H9 (cell line): Measurements from ENCODE around the gene SGO2. TPM values are rescaled to one million over a fixed set of nuclear protein-coding genes. Genes with fewer than 3 reads are reported as not detected.

Experiments used
- DNase-seq: peaks from one replicate; pipeline ENCODE4 v3.0.0-alpha.2; 2017
- H2AFZ ChIP-seq: one replicate; pipeline ENCODE4 v1.6.1; 2013; ENCODE audit warnings: mild to moderate bottlenecking, low read length, control low read depth, moderate library complexity
- H2AK5ac ChIP-seq: 2 replicates; pipeline ENCODE4 v1.6.1; 2013; ENCODE audit warnings: low read length, control low read depth, mixed read lengths; ENCODE audit not compliant: insufficient read length
- H2BK120ac ChIP-seq: one replicate; pipeline ENCODE4 v1.6.1; 2013; ENCODE audit warnings: low read depth, mild to moderate bottlenecking, low read length, control low read depth, inconsistent platforms; ENCODE audit not compliant: poor library complexity, severe bottlenecking
- H2BK12ac ChIP-seq: 2 replicates; pipeline ENCODE4 v1.6.1; 2013; ENCODE audit warnings: low read length, control low read depth, mixed read lengths, low read depth; ENCODE audit not compliant: insufficient read length
- H2BK15ac ChIP-seq: 2 replicates; pipeline ENCODE4 v1.6.1; 2013; ENCODE audit warnings: low read depth, low read length, control low read depth
- H2BK20ac ChIP-seq: one replicate; pipeline ENCODE4 v1.6.1; 2013; ENCODE audit warnings: low read depth, mild to moderate bottlenecking, low read length, control low read depth, inconsistent platforms; ENCODE audit not compliant: poor library complexity, severe bottlenecking
- H2BK5ac ChIP-seq: 2 replicates; pipeline ENCODE4 v1.6.1; 2013; ENCODE audit warnings: low read length, control low read depth, mixed read lengths; ENCODE audit not compliant: insufficient read length
- H3K14ac ChIP-seq: 2 replicates; pipeline ENCODE4 v1.6.1; 2013; ENCODE audit warnings: low read length, control low read depth; ENCODE audit not compliant: insufficient read depth
- H3K18ac ChIP-seq: 2 replicates; pipeline ENCODE4 v1.6.1; 2013; ENCODE audit warnings: low read depth, mild to moderate bottlenecking, mixed read lengths, low read length, control low read depth; ENCODE audit not compliant: insufficient read length
- H3K23ac ChIP-seq: 2 replicates; pipeline ENCODE4 v1.6.1; 2013; ENCODE audit warnings: low read length, control low read depth, mixed read lengths, low read depth; ENCODE audit not compliant: insufficient read length
- H3K23me2 ChIP-seq: 2 replicates; pipeline ENCODE4 v1.6.1; 2013; ENCODE audit warnings: low read depth, mild to moderate bottlenecking, mixed read lengths, low read length, control low read depth; ENCODE audit not compliant: insufficient read length, poor library complexity, severe bottlenecking
- H3K27ac ChIP-seq: 2 replicates; pipeline ENCODE4 v1.5.1; 2013; ENCODE audit warnings: low read length, control low read depth, mixed read lengths, low read depth; ENCODE audit not compliant: insufficient read length
- H3K27me3 ChIP-seq: 2 replicates; pipeline ENCODE4 v1.6.1; 2013; ENCODE audit warnings: low read length, control low read depth, inconsistent platforms; ENCODE audit not compliant: insufficient read depth
- H3K4ac ChIP-seq: 2 replicates; pipeline ENCODE4 v1.6.1; 2013; ENCODE audit warnings: low read depth, mild to moderate bottlenecking, control low read depth, inconsistent platforms, low read length, moderate library complexity
- H3K4me1 ChIP-seq: 2 replicates; pipeline ENCODE4 v1.6.1; 2013; ENCODE audit warnings: low read length, control low read depth, inconsistent platforms; ENCODE audit not compliant: insufficient read depth
- H3K4me2 ChIP-seq: 2 replicates; pipeline ENCODE4 v1.6.1; 2013; ENCODE audit warnings: low read length, control low read depth, mixed read lengths; ENCODE audit not compliant: insufficient read length, insufficient read depth
- H3K56ac ChIP-seq: 2 replicates; pipeline ENCODE4 v1.6.1; 2013; ENCODE audit warnings: low read depth, mild to moderate bottlenecking, mixed read lengths, low read length, control low read depth; ENCODE audit not compliant: insufficient read length
- H3K79me1 ChIP-seq: 2 replicates; pipeline ENCODE4 v1.6.1; 2013; ENCODE audit warnings: low read depth, mild to moderate bottlenecking, moderate library complexity, low read length, control low read depth, inconsistent platforms; ENCODE audit not compliant: insufficient read depth, poor library complexity, severe bottlenecking
- H3K79me2 ChIP-seq: 2 replicates; pipeline ENCODE4 v1.6.1; 2013; ENCODE audit warnings: low read length, control low read depth, inconsistent platforms; ENCODE audit not compliant: insufficient read depth
- H3K9ac ChIP-seq: 2 replicates; pipeline ENCODE4 v1.6.1; 2013; ENCODE audit warnings: low read length, control low read depth, mixed read lengths; ENCODE audit not compliant: insufficient read length; ENCODE audit errors: extremely low read depth
- H3K9me3 ChIP-seq: one replicate; pipeline ENCODE4 v1.6.1; 2013; ENCODE audit warnings: low read depth, low read length, inconsistent platforms; ENCODE audit not compliant: control insufficient read depth
- H3T11ph ChIP-seq: one replicate; pipeline ENCODE4 v1.6.1; 2013; ENCODE audit warnings: mild to moderate bottlenecking, low read length, control low read depth, inconsistent platforms
- H4K20me1 ChIP-seq: one replicate; pipeline ENCODE4 v1.6.1; 2013; ENCODE audit not compliant: control insufficient read depth, insufficient read length, insufficient read depth
- H4K5ac ChIP-seq: 2 replicates; pipeline ENCODE4 v1.6.1; 2013; ENCODE audit warnings: low read depth, mild to moderate bottlenecking, mixed read lengths, low read length, control low read depth; ENCODE audit not compliant: insufficient read length
- H4K8ac ChIP-seq: replicated peaks from 2 replicates; pipeline ENCODE4 v1.6.1; 2013; ENCODE audit warnings: low read length, control low read depth, mixed read lengths, low read depth; ENCODE audit not compliant: insufficient read length
- H4K91ac ChIP-seq: 2 replicates; pipeline ENCODE4 v1.6.1; 2013; ENCODE audit warnings: low read depth, mild to moderate bottlenecking, moderate library complexity, mixed read lengths, low read length, control low read depth; ENCODE audit not compliant: insufficient read length
- H3K27ac Mint-ChIP-seq, 3 experiments: 2 replicates in 2 of 3; 3 replicates in 1 of 3; pipeline ENCODE4 v1.8.0; 2020 to 2021; ENCODE audit warnings: mixed read lengths in 3 of 3, mild to moderate bottlenecking in 1 of 3, moderate library complexity in 1 of 3
- H3K27me3 Mint-ChIP-seq: 2 replicates; pipeline ENCODE4 v1.8.0; 2021; ENCODE audit warnings: low read depth, mild to moderate bottlenecking, moderate library complexity, mixed read lengths
- H3K36me3 Mint-ChIP-seq, 3 experiments: 2 replicates in 2 of 3; 3 replicates in 1 of 3; pipeline ENCODE4 v1.8.0; 2020 to 2021; ENCODE audit warnings: low read depth in 3 of 3, mixed read lengths in 3 of 3; ENCODE audit not compliant: insufficient read depth in 1 of 3
- H3K4me1 Mint-ChIP-seq, 2 experiments: 2 replicates each; pipeline ENCODE4 v1.8.0; 2020; ENCODE audit warnings: mixed read lengths in 2 of 2
- H3K4me3 Mint-ChIP-seq, 2 experiments: 2 replicates in 1 of 2; 3 replicates in 1 of 2; pipeline ENCODE4 v1.8.0; 2020 to 2021; ENCODE audit warnings: mild to moderate bottlenecking in 2 of 2, mixed read lengths in 2 of 2, moderate library complexity in 1 of 2
- H3K9me3 Mint-ChIP-seq, 2 experiments: 2 replicates in 1 of 2; 3 replicates in 1 of 2; pipeline ENCODE4 v1.8.0; 2020; ENCODE audit warnings: mild to moderate bottlenecking in 2 of 2, mixed read lengths in 2 of 2, moderate library complexity in 1 of 2
- WGBS: extraction: QIAGEN DNeasy Blood & Tissue Kit; methylation state at CpG from one replicate; pipeline ENCODE4 v1.1.7; 2013; ENCODE audit warnings: missing lambda C conversion rate, low lambda C conversion rate, mixed read lengths; ENCODE audit not compliant: insufficient read length; ENCODE audit errors: extremely low coverage; 5-methylcytosine and 5-hydroxymethylcytosine counted together
- total RNA-seq: library from RNA; stranded (reverse); gene quantifications from 2 replicates; pipeline ENCODE4 v1.2.1, GENCODE V29; 2021
- TF ChIP-seq, protein P1 (sequence below): fragments of 200-600 bp; sonication (generic); conservative IDR thresholded peaks from 3 replicates; pipeline ENCODE4 v1.8.0; 2021; ENCODE audit warnings: antibody characterized with exemption, mild to moderate bottlenecking

SGO2 gene
- total RNA-seq, 1 experiment from 2014 or later: 25.6 TPM

DNA sequence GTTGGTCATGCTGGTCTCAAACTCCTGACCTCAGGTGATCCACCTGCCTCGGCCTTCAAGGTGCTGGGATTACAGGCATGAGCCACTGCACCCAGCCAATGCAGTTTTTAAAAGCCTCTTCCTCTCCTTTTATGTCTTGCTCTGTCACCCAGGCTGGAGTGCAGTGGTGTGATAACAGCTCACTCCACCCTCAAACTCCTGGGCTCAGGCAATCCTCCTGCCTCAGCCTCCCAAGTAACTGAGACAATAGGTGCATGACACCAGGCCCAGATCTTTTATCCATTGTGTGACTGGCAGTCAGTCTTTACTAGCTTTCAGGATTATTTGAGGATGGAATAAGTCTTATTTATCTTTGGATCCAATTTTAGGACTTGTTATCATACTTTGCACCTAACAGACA lies 29.3 kb upstream of the SGO2 start:
- H2BK20ac ChIP-seq: no peak overlapping the region
- H3K23me2 ChIP-seq: no peaks in the 10 kb centered on the region
- H3K9me3 ChIP-seq: no peaks in the 10 kb centered on the region
- peaks cover 0 to 15% (median 14%) of the 10 kb centered on the region in 3 experiments; a peak in 6 of 7 replicates for H3K36me3 Mint-ChIP-seq
- H2BK15ac ChIP-seq: no peak overlapping the region
- no peak overlapping the region for H2AK5ac ChIP-seq
- peaks cover 0 to 4% of the 10 kb centered on the region in 2 experiments; a peak in 1 of 4 replicates for H3K4me1 Mint-ChIP-seq
- H3K18ac ChIP-seq: no peak overlapping the region
- no CpG with 5 or more reads among the region's 1 CpG for WGBS
- H4K5ac ChIP-seq: no peak overlapping the region
- H2BK5ac ChIP-seq: no peak overlapping the region
- H2BK12ac ChIP-seq: no peak overlapping the region
- no peak overlapping the region for H3K4me2 ChIP-seq
- no peak overlapping the region for H3K56ac ChIP-seq
- no peak overlapping the region for H4K91ac ChIP-seq
- H3K9me3 Mint-ChIP-seq: no peaks in the 10 kb centered on the region; a peak in 1 of 5 replicates
- DNase-seq: no peak
- no peaks in the 10 kb centered on the region for H3K79me2 ChIP-seq
- no peaks in the 10 kb centered on the region for H4K20me1 ChIP-seq
- H3K14ac ChIP-seq: no peak overlapping the region
- 0 out of 2 replicates have a peak, but pooled peaks cover 3% of the 10 kb centered on the region for H3K4me1 ChIP-seq
- no peak overlapping the region for H3K9ac ChIP-seq
- H4K8ac ChIP-seq: no peak overlapping the region
- no peak overlapping the region for H3K4me3 Mint-ChIP-seq
- H2BK120ac ChIP-seq: no peak overlapping the region
- no peaks in the 10 kb centered on the region for H3K27me3 ChIP-seq
- no peak overlapping the region for H3K23ac ChIP-seq
- H2AFZ ChIP-seq: no peak overlapping the region
- H3K27ac ChIP-seq: no peak overlapping the region
- H3T11ph ChIP-seq: no peak overlapping the region
- no peaks in the 10 kb centered on the region for H3K79me1 ChIP-seq
- no peaks in the 10 kb centered on the region for H3K27me3 Mint-ChIP-seq
- TF ChIP-seq, protein P1, sequence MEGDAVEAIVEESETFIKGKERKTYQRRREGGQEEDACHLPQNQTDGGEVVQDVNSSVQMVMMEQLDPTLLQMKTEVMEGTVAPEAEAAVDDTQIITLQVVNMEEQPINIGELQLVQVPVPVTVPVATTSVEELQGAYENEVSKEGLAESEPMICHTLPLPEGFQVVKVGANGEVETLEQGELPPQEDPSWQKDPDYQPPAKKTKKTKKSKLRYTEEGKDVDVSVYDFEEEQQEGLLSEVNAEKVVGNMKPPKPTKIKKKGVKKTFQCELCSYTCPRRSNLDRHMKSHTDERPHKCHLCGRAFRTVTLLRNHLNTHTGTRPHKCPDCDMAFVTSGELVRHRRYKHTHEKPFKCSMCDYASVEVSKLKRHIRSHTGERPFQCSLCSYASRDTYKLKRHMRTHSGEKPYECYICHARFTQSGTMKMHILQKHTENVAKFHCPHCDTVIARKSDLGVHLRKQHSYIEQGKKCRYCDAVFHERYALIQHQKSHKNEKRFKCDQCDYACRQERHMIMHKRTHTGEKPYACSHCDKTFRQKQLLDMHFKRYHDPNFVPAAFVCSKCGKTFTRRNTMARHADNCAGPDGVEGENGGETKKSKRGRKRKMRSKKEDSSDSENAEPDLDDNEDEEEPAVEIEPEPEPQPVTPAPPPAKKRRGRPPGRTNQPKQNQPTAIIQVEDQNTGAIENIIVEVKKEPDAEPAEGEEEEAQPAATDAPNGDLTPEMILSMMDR: no peak
- no peak overlapping the region for H3K27ac Mint-ChIP-seq
- H3K4ac ChIP-seq: no peak overlapping the region
